ENCODE measurements around the gene SLK. TPM values are rescaled to one million over a fixed set of nuclear protein-coding genes. Genes with fewer than 3 reads are reported as not detected.

The SLK gene
- total RNA-seq, 1 donor from 2014 or later = 36.1 TPM

DNA sequence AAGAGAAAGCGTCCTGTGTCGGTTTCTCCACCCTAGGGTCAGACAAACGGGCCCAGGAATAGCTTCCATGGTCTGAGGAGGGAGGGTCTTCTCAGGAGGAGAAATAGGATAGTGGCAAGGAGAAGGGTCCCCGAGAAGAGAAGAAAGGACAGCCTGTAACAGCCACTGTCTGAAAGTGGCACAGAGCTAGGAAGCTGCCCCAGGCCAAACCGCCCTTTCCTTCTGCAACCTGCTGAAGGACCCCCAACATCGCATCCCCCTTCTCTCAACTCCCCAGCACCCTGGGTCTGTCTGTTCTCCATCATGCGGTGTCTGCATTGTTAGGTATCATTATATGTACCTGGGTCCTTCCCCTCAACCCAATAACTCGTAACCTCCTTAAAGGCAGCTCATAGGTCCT is 71.6 kb downstream of the SLK start:
- Histone ChIP-seq H3K36me3 (no peaks in the 10 kb centered on the region), H3K9me3 (replicated peaks) (no peaks in the 10 kb centered on the region), H3K27me3 (ENCODE audit: low read depth) (no peaks in the 10 kb centered on the region), H3K27ac (replicated peaks) (no peak overlapping the region), H3K4me3 (no peak overlapping the region), H3K4me1 (no peaks in the 10 kb centered on the region)
- intact Hi-C loops (cut with micrococcal nuclease) = no loop called here
- DNase-seq = no peak
- TF ChIP-seq, protein P1, sequence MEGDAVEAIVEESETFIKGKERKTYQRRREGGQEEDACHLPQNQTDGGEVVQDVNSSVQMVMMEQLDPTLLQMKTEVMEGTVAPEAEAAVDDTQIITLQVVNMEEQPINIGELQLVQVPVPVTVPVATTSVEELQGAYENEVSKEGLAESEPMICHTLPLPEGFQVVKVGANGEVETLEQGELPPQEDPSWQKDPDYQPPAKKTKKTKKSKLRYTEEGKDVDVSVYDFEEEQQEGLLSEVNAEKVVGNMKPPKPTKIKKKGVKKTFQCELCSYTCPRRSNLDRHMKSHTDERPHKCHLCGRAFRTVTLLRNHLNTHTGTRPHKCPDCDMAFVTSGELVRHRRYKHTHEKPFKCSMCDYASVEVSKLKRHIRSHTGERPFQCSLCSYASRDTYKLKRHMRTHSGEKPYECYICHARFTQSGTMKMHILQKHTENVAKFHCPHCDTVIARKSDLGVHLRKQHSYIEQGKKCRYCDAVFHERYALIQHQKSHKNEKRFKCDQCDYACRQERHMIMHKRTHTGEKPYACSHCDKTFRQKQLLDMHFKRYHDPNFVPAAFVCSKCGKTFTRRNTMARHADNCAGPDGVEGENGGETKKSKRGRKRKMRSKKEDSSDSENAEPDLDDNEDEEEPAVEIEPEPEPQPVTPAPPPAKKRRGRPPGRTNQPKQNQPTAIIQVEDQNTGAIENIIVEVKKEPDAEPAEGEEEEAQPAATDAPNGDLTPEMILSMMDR (IDR thresholded peaks at IDR 0.05; ENCODE audit: borderline replicate concordance) = no peak

DNA sequence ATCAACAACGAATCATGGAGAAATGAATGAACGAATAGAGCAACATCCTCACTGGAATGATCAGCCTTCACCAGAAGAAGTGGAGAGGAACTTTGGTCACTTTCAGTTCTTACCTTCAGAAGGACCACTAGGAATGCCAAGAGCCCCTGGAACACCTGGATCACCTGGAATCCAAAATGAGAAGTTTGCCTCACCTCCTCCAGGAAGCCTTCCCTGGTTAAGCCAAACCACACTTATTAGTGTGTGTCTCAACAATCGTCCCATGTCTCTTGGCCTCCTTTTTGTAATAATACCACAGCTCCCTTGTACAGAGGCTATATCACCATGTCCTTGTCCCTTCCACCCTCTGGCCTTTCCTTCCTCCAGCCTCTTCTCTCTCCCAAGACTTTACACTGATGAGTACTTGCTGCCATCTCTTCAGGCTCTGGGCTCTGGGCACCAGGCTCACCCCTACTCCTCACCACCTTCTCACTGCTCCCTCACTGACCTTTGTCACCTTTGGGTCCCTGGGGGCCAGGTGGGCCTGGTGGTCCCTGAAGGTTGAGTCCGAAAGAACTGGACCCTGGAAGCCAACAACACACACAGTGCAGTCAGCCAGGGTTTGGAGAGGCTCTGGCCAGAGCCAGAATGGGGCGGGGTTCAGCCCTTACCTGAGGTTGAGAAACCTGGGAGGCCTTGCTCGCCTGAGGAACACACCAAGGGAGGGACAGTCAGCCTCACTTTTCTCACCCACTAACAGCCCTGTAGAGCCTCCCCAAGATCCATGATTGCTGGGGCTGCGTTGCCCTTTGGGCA is 72.2 kb downstream of the SLK start:
- no peak for DNase-seq
- Histone ChIP-seq H3K36me3 (no peaks in the 10 kb centered on the region), H3K27ac (replicated peaks) (no peak overlapping the region), H3K4me1 (no peaks in the 10 kb centered on the region), H3K27me3 (ENCODE audit: low read depth) (no peaks in the 10 kb centered on the region), H3K4me3 (no peak overlapping the region), H3K9me3 (replicated peaks) (no peaks in the 10 kb centered on the region)
- intact Hi-C loops (cut with micrococcal nuclease) = no loop called here
- TF ChIP-seq, protein P1 (IDR thresholded peaks at IDR 0.05; ENCODE audit: borderline replicate concordance) = no peak

DNA sequence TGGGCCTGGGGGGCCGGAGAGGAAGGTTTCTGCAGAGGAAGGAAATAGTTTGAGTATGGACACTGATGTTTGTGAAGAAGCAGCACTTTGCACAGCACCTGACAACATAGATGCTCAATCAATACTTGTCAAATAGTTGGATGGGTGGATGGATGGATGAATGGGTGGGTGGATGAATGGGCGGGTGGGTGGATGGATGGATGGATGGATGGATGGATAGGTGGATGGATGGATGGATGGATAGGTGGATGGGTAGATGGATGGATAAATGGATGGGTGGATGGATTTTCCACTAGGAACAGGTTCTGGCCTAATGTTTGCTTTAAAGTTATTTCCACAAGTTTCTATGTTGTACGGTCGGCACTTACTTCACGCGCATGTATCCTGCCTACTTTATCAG is 73.4 kb downstream of the SLK start:
- H3K36me3 ChIP-seq = no peaks in the 10 kb centered on the region
- no peaks in the 10 kb centered on the region for H3K27me3 ChIP-seq (ENCODE audit: low read depth)
- no peak overlapping the region for H3K4me3 ChIP-seq
- intact Hi-C loops (cut with micrococcal nuclease) = no loop called here
- H3K4me1 ChIP-seq = no peaks in the 10 kb centered on the region
- DNase-seq = no peak
- TF ChIP-seq, protein P1 (IDR thresholded peaks at IDR 0.05; ENCODE audit: borderline replicate concordance) = no peak
- no peak overlapping the region for H3K27ac ChIP-seq (replicated peaks)
- H3K9me3 ChIP-seq (replicated peaks) = no peaks in the 10 kb centered on the region

DNA sequence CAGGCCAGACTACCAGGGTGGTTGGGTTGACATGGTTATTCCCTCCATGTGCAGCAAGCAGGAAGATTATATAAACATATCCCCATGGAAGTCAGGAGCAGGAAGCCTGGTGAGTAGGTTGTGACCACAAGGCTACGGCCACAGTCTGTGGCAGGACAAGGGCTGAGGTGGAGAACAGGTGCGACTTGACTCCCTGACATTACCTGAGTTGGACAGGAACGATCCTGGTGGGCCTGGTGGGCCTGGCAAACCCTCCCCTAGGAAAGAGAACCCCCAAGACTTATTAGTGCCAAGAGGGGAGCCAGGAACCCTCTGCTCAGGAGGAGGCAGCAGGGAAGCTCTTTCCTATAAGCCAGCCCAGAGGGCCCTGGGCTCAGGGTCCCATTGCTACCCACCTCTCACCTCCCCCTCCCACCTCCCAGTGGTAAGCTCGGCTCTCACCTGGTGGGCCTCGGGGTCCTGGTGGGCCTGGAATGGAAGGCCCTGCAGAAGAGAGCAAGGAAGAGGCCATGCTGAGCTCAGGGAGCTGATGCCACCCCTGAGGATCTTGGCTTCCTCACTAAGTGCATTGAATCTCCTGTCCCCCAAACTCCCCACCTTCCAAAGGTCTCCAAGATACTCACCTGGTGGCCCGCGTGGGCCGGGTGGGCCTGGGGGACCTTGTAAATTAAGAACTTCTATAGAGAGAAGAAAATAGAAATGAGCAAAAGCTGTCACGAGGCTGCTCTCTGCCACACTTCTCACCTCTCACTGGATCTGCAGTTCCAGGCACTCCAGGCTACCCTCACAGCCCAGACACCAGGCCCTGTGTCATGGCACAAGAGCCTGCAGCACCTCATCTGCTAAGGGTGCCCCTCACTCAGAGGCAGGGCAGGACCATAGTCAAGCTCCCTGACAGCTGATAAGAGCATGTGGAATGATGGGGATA is 74.2 kb downstream of the SLK start:
- TF ChIP-seq, protein P1 (IDR thresholded peaks at IDR 0.05; ENCODE audit: borderline replicate concordance) = no peak
- intact Hi-C loops (cut with micrococcal nuclease) = no loop called here
- H3K9me3 ChIP-seq (replicated peaks) = no peaks in the 10 kb centered on the region
- DNase-seq = no peak
- H3K4me3 ChIP-seq = no peak overlapping the region
- H3K27ac ChIP-seq (replicated peaks) = no peak overlapping the region
- no peaks in the 10 kb centered on the region for H3K27me3 ChIP-seq (ENCODE audit: low read depth)
- H3K36me3 ChIP-seq = no peaks in the 10 kb centered on the region
- no peaks in the 10 kb centered on the region for H3K4me1 ChIP-seq

DNA sequence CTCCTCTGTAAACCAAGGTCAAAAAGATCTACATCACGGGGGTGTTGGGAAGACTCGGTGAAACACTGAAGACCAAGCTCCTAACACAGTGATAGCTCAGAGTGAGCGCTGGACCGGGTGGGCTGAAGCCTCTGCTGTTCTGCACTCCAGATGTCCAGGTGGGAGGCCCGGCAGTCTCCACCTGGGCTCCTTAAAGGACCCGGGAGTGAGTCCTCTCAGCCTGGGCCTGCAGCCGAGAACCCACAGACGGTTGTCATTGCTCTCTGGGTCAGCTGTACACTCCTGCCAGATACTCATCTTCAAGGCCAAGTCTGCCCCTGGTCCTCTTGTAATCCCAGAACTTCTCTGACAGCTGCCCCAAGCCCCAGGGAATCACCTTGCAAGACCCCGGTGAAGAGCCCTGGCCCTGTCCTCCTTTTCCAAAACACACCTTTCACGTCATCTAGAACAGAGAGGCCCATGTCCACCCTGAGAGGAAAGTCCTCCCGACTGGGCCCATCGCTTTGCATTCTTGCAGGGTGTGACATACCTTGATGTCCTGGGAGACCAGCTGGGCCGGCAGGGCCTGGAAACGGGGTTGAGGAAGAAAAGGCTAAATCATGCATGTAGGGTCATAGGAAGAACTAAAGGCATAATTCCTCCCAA is 75.1 kb downstream of the SLK start:
- Histone ChIP-seq H3K27me3 (ENCODE audit: low read depth) (no peaks in the 10 kb centered on the region), H3K4me3 (no peak overlapping the region), H3K27ac (replicated peaks) (no peak overlapping the region), H3K4me1 (no peaks in the 10 kb centered on the region), H3K36me3 (no peaks in the 10 kb centered on the region), H3K9me3 (replicated peaks) (no peaks in the 10 kb centered on the region)
- no peak for DNase-seq
- intact Hi-C loops (cut with micrococcal nuclease) = no loop called here
- TF ChIP-seq, protein P1 (IDR thresholded peaks at IDR 0.05; ENCODE audit: borderline replicate concordance) = no peak

Data from left ventricle myocardium inferior (tissue), 1 donor.